Ovary (tissue), 9 donors: ENCODE results near the gene PPP1R13B. TPM values are rescaled to one million over a fixed set of nuclear protein-coding genes. Genes with fewer than 3 reads are reported as not detected.

Experiments
- DNase-seq, 5 donors: peaks; one replicate each; pipeline ENCODE4 v3.0.0-alpha.2; 2019 to 2020
- H3K27ac ChIP-seq, 2 donors: fragments of 200-600 bp; one replicate each; pipeline versions ENCODE4 v1.5.1 to v1.8.0; 2019 to 2022
- H3K27me3 ChIP-seq: fragments of 200-600 bp; one replicate; pipeline ENCODE4 v1.8.0; 2022
- H3K36me3 ChIP-seq: fragments of 200-600 bp; sonication (generic); one replicate; pipeline ENCODE4 v1.5.1; 2019
- H3K4me1 ChIP-seq: one replicate; pipeline ENCODE4 v1.8.1; 2013; ENCODE audit warnings: mild to moderate bottlenecking, moderate library complexity; ENCODE audit not compliant: insufficient read depth
- H3K4me3 ChIP-seq: fragments of 200-600 bp; sonication (generic); one replicate; pipeline ENCODE4 v1.5.1; 2017
- H3K9me3 ChIP-seq, 2 donors: fragments of 200-600 bp in 1 of 2; sonication (generic) in 1 of 2; one replicate each; pipeline versions ENCODE4 v1.5.1 to v1.8.1; 2013 to 2019; ENCODE audit warnings: mild to moderate bottlenecking in 1 of 2, moderate library complexity in 1 of 2
- EP300 ChIP-seq: sonication (generic); formaldehyde crosslinking; IDR thresholded peaks from one replicate; pipeline ENCODE4 v1.6.1; 2017; ENCODE audit warnings: antibody characterized with exemption
- POLR2A ChIP-seq: fragments of 450-650 bp; IDR thresholded peaks from one replicate; pipeline ENCODE4 v1.6.1; 2017; ENCODE audit warnings: antibody characterized with exemption, mild to moderate bottlenecking, moderate library complexity
- WGBS, 3 donors: extraction: QIAGEN DNeasy Blood & Tissue Kit in 1 of 3; methylation state at CpG; one replicate each; pipeline versions ENCODE4 v1.1.5 to v1.1.7; 2013 to 2017; 5-methylcytosine and 5-hydroxymethylcytosine counted together
- intact Hi-C, 4 donors: fragments of 100-400 bp; cut with DNase I; formaldehyde crosslinking; loops; one replicate each; pipeline versions ENCODE4 v1.11.0 to v1.15.1; 2022 to 2023
- polyA plus RNA-seq, 2 donors: library from polyadenylated mRNA; stranded (reverse); fragments of 200-250 nt in 1 of 2; fragments of 350-450 nt in 1 of 2; fragmentation: Illumina TruSeq in 1 of 2; extraction: RNeasy Lipid Tissue Mini Kit (QIAGEN cat#74804) in 1 of 2; gene quantifications; one replicate each; pipeline ENCODE4 v1.2.3, GENCODE V29; 2013 to 2014
- total RNA-seq, 7 donors: library from RNA; depleted of rRNA in 2 of 7; stranded (reverse); fragments of >200 nt in 2 of 7; fragmentation: NEBNext Ultra II Directional in 3 of 7; extraction: Animal tissue kit (Norgen Biotek cat#: 25700) in 3 of 7; gene quantifications; one replicate each; pipeline versions ENCODE4 v1.1.0 to v1.2.4, GENCODE V29; 2016 to 2023
- TF ChIP-seq, protein P1 (sequence below), 3 donors: fragments of 450-650 bp in 2 of 3; fragments of 200-600 bp in 1 of 3; IDR thresholded peaks; one replicate each; pipeline versions ENCODE4 v1.5.1 to v1.8.0; 2016 to 2022; ENCODE audit warnings: antibody characterized with exemption in 3 of 3, mild to moderate bottlenecking in 1 of 3
- donor health status: DM: no; HTN: no; CAD: no; lungs with moderate emphysema.
- donor health status: DM: no; HTN: no; CAD: no.
- donor health status: Bipolar disorder and iron deficiency.
- donor health status: DM: yes; HTN: yes; CAD: no.
- donor health status: DM: no; HTN: no; CAD: no.
- donor health status: DM: yes; HTN: yes; CAD: no.

PPP1R13B gene
- total and polyA plus RNA-seq, 9 donors = 15.0 to 64.8 (median 35.3) TPM

DNA sequence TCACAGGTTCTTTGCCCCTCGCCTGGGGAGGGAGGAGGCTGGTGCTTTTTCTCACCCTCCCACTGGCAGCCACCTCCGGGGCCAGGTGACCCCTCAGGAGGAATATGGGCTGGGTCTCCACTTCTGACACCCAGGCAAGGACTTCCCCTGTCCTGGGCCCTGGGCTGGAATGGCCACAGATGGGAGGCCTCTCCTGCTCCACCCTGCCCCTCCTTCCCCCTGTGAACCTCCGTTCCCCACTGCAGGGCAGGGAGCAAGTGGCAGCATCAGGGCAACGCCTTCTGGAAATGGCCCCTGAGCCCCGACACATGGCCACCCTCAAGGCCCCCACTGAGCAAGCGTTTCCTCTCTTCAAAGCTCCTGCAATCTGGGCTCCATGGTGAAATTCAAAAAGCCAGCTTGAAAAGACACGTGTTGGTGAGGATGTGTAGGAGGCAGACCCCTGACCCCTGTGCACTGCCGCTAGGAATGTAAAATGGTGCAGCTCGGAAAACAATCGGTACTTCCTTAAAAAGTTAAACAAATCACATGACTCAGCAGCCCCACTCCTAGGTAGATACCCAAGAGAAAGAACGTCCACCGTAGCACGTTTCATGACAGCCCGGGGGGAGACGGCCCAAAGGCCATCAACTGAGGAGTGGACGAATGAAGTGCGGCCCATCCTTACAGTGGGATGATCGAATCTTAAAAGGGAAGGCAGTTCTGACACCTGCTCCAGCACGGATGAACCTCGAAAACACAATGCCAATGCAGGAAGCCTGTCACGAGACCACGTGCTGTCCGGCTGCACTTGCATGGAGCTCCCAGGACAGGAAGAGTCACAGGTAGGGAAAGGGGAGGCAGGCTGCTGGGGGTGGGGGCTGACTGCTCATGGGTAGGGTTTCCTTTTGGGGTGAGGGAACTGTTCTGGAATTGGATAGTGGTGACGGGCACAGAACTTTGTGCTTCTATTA is 143.7 kb downstream of the PPP1R13B start:
- no peak for DNase-seq
- no peak overlapping the region for H3K4me3 ChIP-seq
- H3K27ac ChIP-seq = peak overlapping the region in 1 of 2 donors; percentile 65
- H3K27me3 ChIP-seq = no peaks in the 10 kb centered on the region
- intact Hi-C loops = no loop called here
- 60 to 68% (median 66%) methylated on average over 24 of the region's 24 CpGs for WGBS, 3 donors
- peaks cover 14% of the 10 kb centered on the region for H3K4me1 ChIP-seq
- TF ChIP-seq POLR2A (no peak), EP300 (no peak)
- TF ChIP-seq, protein P1, sequence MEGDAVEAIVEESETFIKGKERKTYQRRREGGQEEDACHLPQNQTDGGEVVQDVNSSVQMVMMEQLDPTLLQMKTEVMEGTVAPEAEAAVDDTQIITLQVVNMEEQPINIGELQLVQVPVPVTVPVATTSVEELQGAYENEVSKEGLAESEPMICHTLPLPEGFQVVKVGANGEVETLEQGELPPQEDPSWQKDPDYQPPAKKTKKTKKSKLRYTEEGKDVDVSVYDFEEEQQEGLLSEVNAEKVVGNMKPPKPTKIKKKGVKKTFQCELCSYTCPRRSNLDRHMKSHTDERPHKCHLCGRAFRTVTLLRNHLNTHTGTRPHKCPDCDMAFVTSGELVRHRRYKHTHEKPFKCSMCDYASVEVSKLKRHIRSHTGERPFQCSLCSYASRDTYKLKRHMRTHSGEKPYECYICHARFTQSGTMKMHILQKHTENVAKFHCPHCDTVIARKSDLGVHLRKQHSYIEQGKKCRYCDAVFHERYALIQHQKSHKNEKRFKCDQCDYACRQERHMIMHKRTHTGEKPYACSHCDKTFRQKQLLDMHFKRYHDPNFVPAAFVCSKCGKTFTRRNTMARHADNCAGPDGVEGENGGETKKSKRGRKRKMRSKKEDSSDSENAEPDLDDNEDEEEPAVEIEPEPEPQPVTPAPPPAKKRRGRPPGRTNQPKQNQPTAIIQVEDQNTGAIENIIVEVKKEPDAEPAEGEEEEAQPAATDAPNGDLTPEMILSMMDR (IDR thresholded peaks at IDR 0.05) = no peak
- no peaks in the 10 kb centered on the region for H3K36me3 ChIP-seq
- H3K9me3 ChIP-seq = no peaks in the 10 kb centered on the region

DNA sequence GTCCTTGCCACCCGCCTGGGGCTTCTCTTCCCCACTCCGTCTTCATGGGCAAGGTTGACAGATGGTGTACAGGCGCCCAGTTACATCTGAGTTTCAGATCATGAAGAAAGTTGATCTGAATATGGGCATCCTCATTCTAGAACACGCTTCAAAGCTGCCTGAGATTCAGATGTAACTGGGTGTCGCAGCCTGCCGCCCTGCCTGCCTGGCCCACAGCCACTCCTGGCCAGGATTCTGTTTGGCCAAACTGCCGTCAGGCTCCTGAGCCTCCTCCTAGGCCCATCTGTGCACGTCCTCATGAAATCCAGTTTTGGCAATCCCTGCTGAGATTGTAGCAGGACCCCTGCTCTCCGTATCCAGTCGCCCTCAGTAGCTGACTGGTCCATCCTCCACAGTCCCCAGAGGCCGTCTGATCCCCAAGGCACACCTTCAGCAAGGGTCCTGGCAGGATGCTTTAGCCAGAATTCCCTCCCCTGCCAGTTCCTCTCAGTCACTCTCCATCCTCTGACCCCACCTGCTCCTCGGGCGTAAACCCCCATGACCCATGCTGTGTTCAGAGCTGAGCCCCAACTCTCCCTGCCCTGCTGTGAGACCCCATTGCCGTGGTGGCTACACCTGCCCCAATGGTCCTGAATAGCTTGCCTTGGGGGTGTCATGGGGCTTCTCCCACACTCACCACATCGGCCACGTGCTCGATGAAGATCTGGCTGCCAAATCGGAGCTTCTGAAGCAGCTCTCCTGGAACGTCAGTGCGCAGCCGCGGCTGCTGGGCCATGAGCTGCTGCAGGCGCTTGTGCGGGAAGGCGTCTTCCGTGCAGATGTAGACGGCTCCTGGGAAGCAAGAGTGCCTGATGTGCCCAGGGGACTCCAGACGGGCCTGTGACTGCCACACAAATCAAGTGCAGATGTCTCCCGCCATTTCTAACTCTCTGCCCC is 144.6 kb downstream of the PPP1R13B start:
- Histone ChIP-seq H3K27me3 (no peaks in the 10 kb centered on the region), H3K36me3 (no peaks in the 10 kb centered on the region), H3K4me3 (no peak overlapping the region), H3K27ac (no peak overlapping the region), H3K4me1 (peaks cover 19% of the 10 kb centered on the region), H3K9me3 (no peaks in the 10 kb centered on the region)
- intact Hi-C loops = no loop called here
- peak in 1 of 5 donors; percentile 33 for DNase-seq
- TF ChIP-seq, protein P1 (IDR thresholded peaks at IDR 0.05) = no peak
- TF ChIP-seq POLR2A = no peak
- TF ChIP-seq EP300 = no peak
- WGBS, 3 donors = 82 to 87% (median 86%) methylated on average over 29 of the region's 29 CpGs

DNA sequence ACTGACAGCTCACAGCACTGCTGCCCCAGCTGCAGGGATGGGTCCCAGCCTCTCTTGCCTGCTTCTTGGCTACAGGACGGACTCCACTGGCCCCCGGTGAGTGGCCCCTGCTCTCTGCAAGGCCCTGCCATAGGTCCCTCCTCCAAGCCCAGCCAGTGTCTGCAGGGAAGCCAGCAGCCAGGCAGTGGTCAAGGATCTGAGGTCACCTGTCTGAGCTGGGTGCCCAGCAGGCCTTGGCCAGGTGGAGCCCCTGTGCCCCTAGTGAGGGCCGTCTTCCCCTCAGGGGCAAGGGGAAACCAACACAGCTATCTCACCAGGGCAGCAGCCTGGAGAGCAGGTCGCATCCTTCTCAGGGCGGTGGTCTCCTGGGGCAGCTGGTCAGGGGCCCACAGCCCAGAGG is 145.3 kb downstream of the PPP1R13B start:
- H3K27ac ChIP-seq = no peak overlapping the region
- no peak for TF ChIP-seq POLR2A
- TF ChIP-seq, protein P1 (IDR thresholded peaks at IDR 0.05) = no peak
- TF ChIP-seq EP300 = no peak
- no peaks in the 10 kb centered on the region for H3K36me3 ChIP-seq
- WGBS, 3 donors = 71 to 87% (median 80%) methylated on average over 5 of the region's 5 CpGs
- H3K4me1 ChIP-seq = peaks cover 26% of the 10 kb centered on the region
- no peak overlapping the region for H3K4me3 ChIP-seq
- no peaks in the 10 kb centered on the region for H3K9me3 ChIP-seq
- intact Hi-C loops = no loop called here
- DNase-seq = no peak
- H3K27me3 ChIP-seq = no peaks in the 10 kb centered on the region

DNA sequence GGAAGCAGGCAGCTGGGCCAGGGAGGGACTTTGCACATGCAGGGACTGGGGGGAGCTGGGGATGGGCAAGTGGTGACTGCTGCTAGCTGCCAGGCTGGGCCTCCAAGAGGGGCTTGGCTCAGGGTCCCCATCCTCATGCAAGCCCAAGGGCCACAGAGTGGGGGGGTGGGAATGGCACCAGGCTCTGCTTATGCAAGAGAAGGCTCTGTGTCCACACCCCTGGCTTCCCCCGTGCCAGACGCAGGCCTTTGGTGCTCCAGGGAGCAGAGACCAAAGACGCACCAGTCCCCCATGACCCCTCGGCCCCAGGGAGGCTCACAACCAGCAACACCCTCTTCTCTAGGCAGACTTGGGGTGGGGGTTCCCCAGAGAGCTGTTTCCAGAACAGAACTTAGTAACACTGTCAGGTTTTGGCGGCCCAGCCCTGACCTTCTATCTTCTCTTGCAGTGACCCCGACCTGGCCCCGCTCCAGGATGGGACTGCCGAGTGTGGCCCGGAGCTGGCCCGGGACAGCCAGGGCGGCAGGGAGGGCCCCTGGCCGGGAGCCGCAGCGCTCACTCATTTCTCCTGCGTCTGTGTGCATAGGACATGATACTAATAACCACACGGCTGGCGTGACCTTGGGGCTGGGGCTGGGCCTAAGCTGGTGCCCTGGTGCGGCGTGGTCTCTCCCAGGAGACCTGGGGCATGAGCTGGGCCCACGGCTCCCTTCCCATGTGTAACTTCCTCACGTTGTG is 146.5 kb downstream of the PPP1R13B start:
- Histone ChIP-seq H3K4me3 (no peak overlapping the region), H3K9me3 (no peaks in the 10 kb centered on the region), H3K36me3 (no peaks in the 10 kb centered on the region), H3K27me3 (no peaks in the 10 kb centered on the region), H3K4me1 (peaks cover 32% of the 10 kb centered on the region), H3K27ac (no peak overlapping the region)
- 79 to 84% (median 83%) methylated on average over 19 to 21 of the region's 21 CpGs for WGBS, 3 donors
- peak in 1 of 5 donors; percentile 37 for DNase-seq
- intact Hi-C loops = no loop called here
- TF ChIP-seq EP300 (no peak), POLR2A (no peak)
- TF ChIP-seq, protein P1 (IDR thresholded peaks at IDR 0.05) = no peak
